Mesothelial cell of epicardium (in vitro differentiated cells): ENCODE results near the gene MYO15B. TPM values are rescaled to one million over a fixed set of nuclear protein-coding genes. Genes with fewer than 3 reads are reported as not detected.

ENCODE experiments used
- DNase-seq, 2 experiments: peaks; one replicate each; pipeline ENCODE4 v3.0.0; 2021; ENCODE audit warnings: low spot score in 2 of 2; ENCODE audit not compliant: unreplicated experiment in 2 of 2
- H3K27ac Mint-ChIP-seq: 2 replicates; pipeline ENCODE4 v1.8.0; 2021; ENCODE audit warnings: mixed read lengths
- H3K27me3 Mint-ChIP-seq: 2 replicates; pipeline ENCODE4 v1.8.0; 2021; ENCODE audit warnings: low read depth, mixed read lengths
- H3K36me3 Mint-ChIP-seq: 2 replicates; pipeline ENCODE4 v1.8.0; 2021; ENCODE audit warnings: mixed read lengths
- H3K4me1 Mint-ChIP-seq: 2 replicates; pipeline ENCODE4 v1.8.0; 2021; ENCODE audit warnings: mixed read lengths
- H3K4me3 Mint-ChIP-seq: 2 replicates; pipeline ENCODE4 v1.8.0; 2021; ENCODE audit warnings: mild to moderate bottlenecking, moderate library complexity, mixed read lengths
- H3K9me3 Mint-ChIP-seq: 2 replicates; pipeline ENCODE4 v1.8.0; 2021; ENCODE audit warnings: mixed read lengths
- total RNA-seq: library from RNA; stranded (reverse); gene quantifications from 3 replicates; pipeline ENCODE4 v1.2.1, GENCODE V29; 2021
- TF ChIP-seq, protein P1 (sequence below): fragments of 200-600 bp; sonication (generic); IDR thresholded peaks from one replicate; pipeline ENCODE4 v1.5.0; 2021; ENCODE audit warnings: antibody characterized with exemption; ENCODE audit not compliant: unreplicated experiment

MYO15B gene
- total RNA-seq, 1 donor from 2014 or later = 281 TPM

DNA sequence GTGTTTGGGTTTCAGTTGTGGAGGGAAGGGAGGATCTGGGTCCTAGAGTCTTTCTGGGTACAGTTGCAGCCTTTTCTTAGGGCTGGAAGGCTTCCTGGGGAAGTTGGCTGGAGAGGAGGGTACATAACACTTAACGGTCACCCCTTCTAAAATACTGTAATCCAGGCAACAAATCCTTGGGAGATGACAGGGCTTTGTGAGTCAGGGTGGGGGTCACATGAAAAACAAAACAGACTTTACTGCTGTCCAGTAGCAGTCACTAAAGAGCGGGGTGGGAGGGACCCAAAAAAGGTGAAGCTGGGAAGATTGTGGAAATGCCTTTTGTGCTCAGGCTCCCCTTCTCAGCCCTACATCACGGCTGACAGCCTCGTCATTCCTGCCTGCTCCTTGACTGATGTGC lies 85.9 kb downstream of the MYO15B start:
- no peak for DNase-seq
- Mint-ChIP-seq H3K36me3 (peaks cover 16% of the 10 kb centered on the region), H3K4me1 (peaks cover 5% of the 10 kb centered on the region), H3K4me3 (no peak overlapping the region), H3K9me3 (no peaks in the 10 kb centered on the region), H3K27ac (no peak overlapping the region), H3K27me3 (no peaks in the 10 kb centered on the region)
- TF ChIP-seq, protein P1, sequence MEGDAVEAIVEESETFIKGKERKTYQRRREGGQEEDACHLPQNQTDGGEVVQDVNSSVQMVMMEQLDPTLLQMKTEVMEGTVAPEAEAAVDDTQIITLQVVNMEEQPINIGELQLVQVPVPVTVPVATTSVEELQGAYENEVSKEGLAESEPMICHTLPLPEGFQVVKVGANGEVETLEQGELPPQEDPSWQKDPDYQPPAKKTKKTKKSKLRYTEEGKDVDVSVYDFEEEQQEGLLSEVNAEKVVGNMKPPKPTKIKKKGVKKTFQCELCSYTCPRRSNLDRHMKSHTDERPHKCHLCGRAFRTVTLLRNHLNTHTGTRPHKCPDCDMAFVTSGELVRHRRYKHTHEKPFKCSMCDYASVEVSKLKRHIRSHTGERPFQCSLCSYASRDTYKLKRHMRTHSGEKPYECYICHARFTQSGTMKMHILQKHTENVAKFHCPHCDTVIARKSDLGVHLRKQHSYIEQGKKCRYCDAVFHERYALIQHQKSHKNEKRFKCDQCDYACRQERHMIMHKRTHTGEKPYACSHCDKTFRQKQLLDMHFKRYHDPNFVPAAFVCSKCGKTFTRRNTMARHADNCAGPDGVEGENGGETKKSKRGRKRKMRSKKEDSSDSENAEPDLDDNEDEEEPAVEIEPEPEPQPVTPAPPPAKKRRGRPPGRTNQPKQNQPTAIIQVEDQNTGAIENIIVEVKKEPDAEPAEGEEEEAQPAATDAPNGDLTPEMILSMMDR = no peak

Other genes with a start within 250 kb of the MYO15B start
- 61.8 to 67.8 TPM (median 66.3 TPM) in 3 replicates for gene GRB2, start 182.1 kb upstream of the MYO15B start, total RNA-seq
- 126 to 130 TPM (median 126 TPM) in 3 replicates for gene TMEM94, start 131.2 kb upstream of the MYO15B start, total RNA-seq
- gene CASKIN2, start 72.3 kb upstream of the MYO15B start, total RNA-seq = 37.4 to 39.2 TPM (median 37.4 TPM) in 3 replicates
- gene TSEN54, start 71.3 kb upstream of the MYO15B start, total RNA-seq = 27.2 to 31.8 TPM (median 31.8 TPM) in 3 replicates
- 29.8 to 33.1 TPM (median 31.9 TPM) in 3 replicates for gene LLGL2, start 62.1 kb upstream of the MYO15B start, total RNA-seq
- gene SMIM5, start 45.6 kb downstream of the MYO15B start, total RNA-seq = 0.95 to 1.7 TPM (median 1.5 TPM) in 3 replicates
- gene RECQL5, start 79.4 kb downstream of the MYO15B start, total RNA-seq = 56.9 to 63.3 TPM (median 62.6 TPM) in 3 replicates
- gene SAP30BP, start 79.5 kb downstream of the MYO15B start, total RNA-seq = 96.0 to 109 TPM (median 106 TPM) in 3 replicates
- gene ITGB4, start 133.7 kb downstream of the MYO15B start, total RNA-seq = 112 to 117 TPM (median 116 TPM) in 3 replicates
- gene GALK1, start 177.4 kb downstream of the MYO15B start, total RNA-seq = 28.0 to 32.1 TPM (median 30.4 TPM) in 3 replicates
- gene UNK, start 197.0 kb downstream of the MYO15B start, total RNA-seq = 63.4 to 66.4 TPM (median 65.4 TPM) in 3 replicates